22Rv1 (cell line): ENCODE measurements around the gene PLEKHG2.

Experiments
- CTCF ChIP-seq: fragments of 450-650 bp; IDR thresholded peaks from 2 replicates; pipeline ENCODE4 v1.5.1; 2017; ENCODE audit warnings: mild to moderate bottlenecking
- ZFX ChIP-seq: fragments of 450-650 bp; IDR thresholded peaks from 2 replicates; pipeline ENCODE4 v1.6.1; 2017; ENCODE audit warnings: antibody characterized with exemption, borderline replicate concordance

- TF ChIP-seq CTCF (no peak), ZFX (no peak)
These were observed 56.6 kb downstream of the PLEKHG2 start for GRCh38 chr19:39469036-39469435.
